ENCODE measurements around the gene RPS27A.
A peak's percentile ranks its signal among the peaks of the same experiment; 100 is the strongest.
"Not testable (repeated sequence)": the region's sequence is repeated elsewhere in the genome, so short reads cannot be mapped to it uniquely, and the experiment has no call there.

RPS27A gene

GRCh38 chr2:55279859-55280424, 47.5 kb downstream of the RPS27A start:
- peak overlapping the region; percentile 74 for H3K9ac ChIP-seq (ENCODE audit: low read depth, low read length)

GRCh38 chr2:55280851-55281546, 48.5 kb downstream of the RPS27A start:
- not testable (repeated sequence) for H3K27me3 ChIP-seq (ENCODE audit: insufficient read depth, low read length); H3K36me3 ChIP-seq (ENCODE audit: insufficient read depth, low read depth, low read length); H3K4me3 ChIP-seq (ENCODE audit: low read length); H3K9me3 ChIP-seq (ENCODE audit: insufficient read depth, low read depth, low read length)
- H3K4me1 ChIP-seq (ENCODE audit: insufficient read depth, low read length), result peaks cover 23% of the 10 kb centered on the region
- peak overlapping the region; percentile 74 for H3K9ac ChIP-seq (ENCODE audit: low read depth, low read length)
- peak overlapping the region; percentile 62 for H3K27ac ChIP-seq (ENCODE audit: low read length)

More at GRCh38 chr2:55279859-55280424, 47.5 kb downstream of the RPS27A start:
- peak overlapping the region; percentile 53 for H3K4me3 ChIP-seq (ENCODE audit: low read length)
- H3K4me1 ChIP-seq (ENCODE audit: insufficient read depth, low read length), result peaks cover 23% of the 10 kb centered on the region
- not testable (repeated sequence) for H3K9me3 ChIP-seq (ENCODE audit: insufficient read depth, low read depth, low read length); H3K27me3 ChIP-seq (ENCODE audit: insufficient read depth, low read length); H3K36me3 ChIP-seq (ENCODE audit: insufficient read depth, low read depth, low read length)
- peak overlapping the region; percentile 62 for H3K27ac ChIP-seq (ENCODE audit: low read length)

DNA sequence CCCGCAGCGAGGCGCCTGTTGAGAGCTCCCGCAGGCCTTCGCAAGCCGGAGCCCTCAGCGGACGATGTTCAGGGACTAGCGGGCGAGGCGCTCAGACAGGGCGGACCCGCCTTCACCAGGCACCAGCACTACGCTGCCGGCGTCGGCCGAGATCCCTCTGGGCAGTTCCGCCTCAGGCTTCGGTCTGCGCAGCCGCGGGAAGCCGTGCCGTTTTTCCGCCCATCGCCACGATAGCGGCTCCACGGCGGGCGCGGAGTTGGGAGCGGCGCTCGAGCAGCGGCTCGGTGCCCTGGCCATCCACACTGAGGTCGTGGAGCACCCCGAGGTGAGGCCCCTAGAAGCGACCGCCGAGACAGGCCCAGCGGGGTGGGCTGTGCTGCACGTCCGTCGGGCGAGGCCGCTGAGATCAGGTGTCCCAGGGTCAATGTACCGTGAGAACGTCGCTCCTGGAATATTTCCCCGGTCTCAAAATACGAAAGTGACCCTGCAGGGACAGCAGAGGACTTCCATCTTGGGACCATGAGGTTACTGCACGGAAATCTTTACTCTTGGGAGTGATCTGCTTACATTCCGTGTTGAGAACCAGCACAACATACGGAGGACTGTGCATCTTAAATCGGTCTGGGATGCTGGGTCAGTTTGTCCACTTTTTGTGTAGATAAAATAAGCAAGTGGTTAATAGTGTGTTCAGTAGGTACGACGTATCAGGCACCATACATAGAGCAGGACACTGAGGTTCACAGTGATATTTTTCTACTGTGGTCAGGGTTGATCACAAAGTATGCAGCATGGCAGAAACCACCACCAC, 49.8 kb downstream of the RPS27A start:
- Histone ChIP-seq H3K36me3 (ENCODE audit: insufficient read depth, low read depth, low read length) (no peaks in the 10 kb centered on the region), H3K9ac (ENCODE audit: low read depth, low read length) (peak overlapping the region; percentile 73; the same call in 1 of the 2 replicates), H3K4me1 (ENCODE audit: insufficient read depth, low read length) (peaks cover 23% of the 10 kb centered on the region), H3K27me3 (ENCODE audit: insufficient read depth, low read length) (no peaks in the 10 kb centered on the region), H3K27ac (ENCODE audit: low read length) (peak overlapping the region; percentile 32), H3K4me3 (ENCODE audit: low read length) (peak overlapping the region; percentile 68), H3K9me3 (ENCODE audit: insufficient read depth, low read depth, low read length) (no peaks in the 10 kb centered on the region)

DNA sequence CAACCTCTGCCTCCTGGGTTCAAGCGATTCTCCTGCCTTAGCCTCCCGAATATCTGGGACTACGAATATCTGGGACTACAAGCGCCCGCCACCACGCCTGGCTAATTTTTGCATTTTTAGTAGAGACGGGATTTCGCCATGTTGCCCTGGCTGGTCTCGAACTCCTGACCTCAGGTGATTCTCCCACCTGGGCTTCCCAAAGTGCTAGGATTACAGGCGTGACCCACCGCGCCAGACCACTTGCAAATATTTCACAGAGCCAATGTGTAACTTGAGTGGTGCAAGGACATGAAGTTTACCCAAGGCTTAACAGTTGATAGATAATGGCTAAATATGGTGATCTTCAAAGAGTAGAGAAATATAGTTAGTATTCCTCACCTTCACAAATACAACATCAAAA, 50.6 kb downstream of the RPS27A start:
- no peak overlapping the region for H3K9ac ChIP-seq (ENCODE audit: low read depth, low read length)
- H3K4me3 ChIP-seq (ENCODE audit: low read length), result no peak overlapping the region
- no peak overlapping the region for H3K27ac ChIP-seq (ENCODE audit: low read length)

More for the DNA sequence above, 50.6 kb downstream of the RPS27A start:
- no peaks in the 10 kb centered on the region for H3K36me3 ChIP-seq (ENCODE audit: insufficient read depth, low read depth, low read length)
- peaks cover 23% of the 10 kb centered on the region for H3K4me1 ChIP-seq (ENCODE audit: insufficient read depth, low read length)
- no peaks in the 10 kb centered on the region for H3K9me3 ChIP-seq (ENCODE audit: insufficient read depth, low read depth, low read length)
- H3K27me3 ChIP-seq (ENCODE audit: insufficient read depth, low read length), result no peaks in the 10 kb centered on the region

All from iPS-20b (cell line).